HG03575 (cell line): ENCODE measurements around the gene VPS18.

Source experiments
- ATAC-seq: cut with Tn5 transposase; IDR thresholded peaks from one replicate; pipeline ENCODE4 v1.9.1; 2021; ENCODE audit not compliant: unreplicated experiment, insufficient number of reproducible peaks, low FRiP score; ENCODE audit errors: extremely low read depth

Gene VPS18

DNA sequence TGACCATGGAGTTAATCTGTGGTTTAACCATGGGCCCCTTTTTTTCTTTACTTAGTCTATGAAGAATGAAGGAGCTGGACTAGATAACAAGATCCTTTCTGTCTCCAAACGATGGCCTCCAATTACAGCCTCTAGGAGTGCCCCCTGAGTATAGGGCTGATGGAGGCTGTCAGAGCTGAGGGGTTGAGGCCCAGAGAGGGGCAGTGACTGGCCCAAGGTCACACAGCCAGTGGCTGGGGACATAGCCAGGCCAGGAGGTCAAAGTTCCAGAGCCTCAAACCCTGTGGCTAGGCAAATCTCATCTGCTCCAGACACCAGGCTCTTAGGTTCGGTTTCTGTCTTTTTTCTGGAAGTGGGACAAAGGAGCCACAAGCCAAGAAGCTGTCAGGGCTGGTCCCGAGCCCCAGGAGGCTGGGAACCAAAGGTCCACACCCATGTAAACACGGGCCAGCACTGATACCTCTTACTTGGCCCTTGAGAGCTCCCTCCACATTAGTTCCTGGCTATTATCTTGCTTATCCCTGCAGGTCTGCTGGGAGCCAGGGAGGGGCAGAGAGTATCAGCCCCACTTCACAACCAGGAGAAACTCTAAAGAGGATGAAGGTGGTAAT lies 30.5 kb upstream of the VPS18 start:
- no peak for ATAC-seq

DNA sequence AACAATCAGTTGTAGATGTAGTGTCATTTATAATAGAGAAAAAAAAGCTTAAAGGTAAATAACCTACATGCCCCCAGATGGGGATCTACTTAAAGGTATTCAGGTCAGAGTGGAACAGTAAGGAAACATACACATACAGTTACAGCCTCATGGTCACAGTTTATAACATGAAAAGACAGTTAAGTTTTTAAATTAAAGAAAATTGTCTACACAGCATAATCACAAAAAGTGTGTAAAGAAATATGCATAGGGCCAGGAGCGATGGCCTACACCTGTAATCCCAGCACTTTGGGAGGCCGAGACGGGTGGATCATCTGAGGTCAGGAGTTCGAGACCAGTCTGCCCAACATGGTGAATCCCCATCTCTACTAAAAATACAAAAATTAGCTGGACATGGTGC lies 27.1 kb upstream of the VPS18 start:
- no peak for ATAC-seq

DNA sequence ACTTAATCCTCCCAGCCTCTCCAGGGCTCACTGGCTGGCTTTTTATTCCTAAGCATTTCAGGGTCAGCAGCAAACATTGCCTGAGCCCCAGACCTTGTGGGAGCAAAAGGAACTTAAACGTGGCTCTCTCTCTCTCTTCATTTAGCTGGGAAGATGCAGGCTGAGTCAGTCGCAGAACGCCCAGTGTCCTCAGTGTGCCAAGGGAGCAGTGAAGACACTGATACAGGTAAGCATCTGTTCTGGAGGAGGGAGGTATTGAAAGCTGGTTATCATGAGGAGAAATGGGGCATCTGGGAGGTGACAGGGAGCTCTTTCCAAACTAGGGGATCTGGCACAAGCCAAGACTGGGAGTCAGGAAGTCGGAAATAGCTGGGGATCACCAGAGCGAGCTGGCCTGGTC lies 24.6 kb upstream of the VPS18 start:
- ATAC-seq, result no peak

DNA sequence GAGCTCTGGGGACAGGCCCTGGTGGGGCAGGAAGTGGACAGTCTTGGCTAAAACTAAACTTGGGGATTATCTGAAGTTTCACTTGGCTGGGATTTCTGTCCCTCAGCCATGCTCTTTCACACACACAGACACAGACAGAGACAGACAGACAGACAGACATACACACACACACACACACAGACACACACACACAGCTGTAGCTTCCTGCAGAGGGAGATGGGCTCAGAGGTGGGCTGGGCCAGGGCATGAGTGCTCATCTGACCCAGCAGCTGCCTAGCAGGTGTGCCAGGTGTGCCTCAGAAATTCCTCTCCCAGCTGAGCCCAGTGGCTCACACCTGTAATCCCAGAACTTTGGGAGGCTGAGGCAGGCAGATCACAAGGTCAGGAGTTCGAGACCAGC lies 23.5 kb upstream of the VPS18 start:
- no peak for ATAC-seq

DNA sequence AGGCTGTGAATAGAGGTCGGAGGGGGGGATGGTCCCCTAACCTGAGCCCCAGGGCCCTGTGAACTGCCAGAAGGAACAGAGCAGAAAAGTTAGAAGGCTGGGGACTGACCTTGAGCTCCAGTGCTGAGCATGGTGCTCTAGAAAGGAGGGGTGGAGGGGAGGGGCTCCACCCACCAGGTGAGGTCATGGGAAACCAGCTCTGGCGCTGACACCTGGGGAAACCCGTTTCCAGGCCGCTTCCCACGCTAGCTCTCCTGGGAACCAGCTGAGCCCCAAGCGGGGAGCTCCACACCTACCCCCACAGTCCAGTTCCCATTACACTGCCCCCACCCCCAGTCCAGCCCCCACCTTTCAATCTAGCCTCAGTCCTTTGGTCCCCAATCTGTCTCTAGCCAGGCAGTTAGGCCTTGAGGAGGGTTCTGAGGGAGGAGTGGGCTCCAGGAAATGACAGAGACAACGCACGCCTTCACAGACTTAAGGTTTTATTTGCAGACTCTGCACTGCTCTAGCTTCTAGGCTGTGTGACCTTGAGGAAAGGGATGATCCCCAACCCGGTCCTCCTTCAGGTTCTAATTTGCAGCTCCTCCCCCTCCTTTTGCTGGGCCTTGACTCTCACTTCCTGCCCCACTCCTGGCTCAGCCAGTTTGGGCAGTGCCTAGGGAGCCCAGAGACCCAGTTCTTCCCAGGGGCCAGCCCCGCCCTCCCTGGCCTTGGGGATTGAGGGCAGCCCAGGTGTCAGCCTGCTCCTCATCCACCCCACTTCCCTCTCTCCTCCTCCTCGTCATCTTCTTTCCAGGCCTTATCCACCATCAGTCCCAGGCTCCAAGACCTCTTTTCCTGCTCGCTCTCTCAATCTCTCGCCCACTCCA lies 22.3 kb upstream of the VPS18 start:
- ATAC-seq, result no peak

DNA sequence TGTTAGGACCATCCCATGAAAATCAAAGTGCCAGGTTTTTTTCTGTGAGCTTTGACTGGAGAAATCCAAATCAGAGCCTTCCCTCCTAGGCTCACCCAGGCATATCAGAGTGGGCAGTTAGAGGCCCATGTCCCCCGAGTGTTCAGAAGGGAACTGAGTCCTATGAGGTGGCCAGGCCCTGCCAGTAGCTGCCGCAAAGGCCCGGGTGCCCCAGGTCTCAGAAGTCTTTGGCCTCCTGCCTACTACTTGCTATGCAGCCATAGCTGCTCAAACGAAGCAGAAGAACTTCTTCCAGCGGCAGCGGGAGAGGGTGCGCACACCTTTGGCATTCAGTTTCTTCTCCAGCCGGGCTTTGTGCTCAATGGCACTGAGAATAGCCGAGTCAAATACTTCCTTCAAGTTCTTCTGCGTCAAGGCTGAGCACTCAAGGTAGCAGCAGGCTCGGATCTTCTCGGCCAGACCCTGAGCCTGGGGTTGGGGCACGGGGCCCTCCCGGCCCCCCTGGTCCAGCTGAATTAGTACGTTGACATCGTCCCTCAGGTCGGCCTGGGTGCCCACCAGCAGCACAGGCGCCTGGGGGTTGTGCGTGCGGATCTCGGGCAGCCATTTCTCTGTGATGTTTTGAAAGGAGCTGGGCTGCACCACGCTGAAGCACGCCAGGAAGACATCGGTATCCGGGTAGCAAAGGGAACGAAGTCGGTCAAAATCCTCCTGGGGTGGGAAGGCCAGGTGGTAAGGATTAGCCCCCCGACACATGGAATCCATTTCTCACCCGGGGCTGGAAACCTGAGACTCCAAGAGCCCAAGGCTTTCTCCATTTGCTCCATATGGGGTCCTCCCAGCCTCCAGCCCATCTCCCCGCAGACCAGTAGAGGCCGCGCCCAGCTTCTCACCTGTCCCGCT lies 21.2 kb upstream of the VPS18 start:
- ATAC-seq, result no peak

DNA sequence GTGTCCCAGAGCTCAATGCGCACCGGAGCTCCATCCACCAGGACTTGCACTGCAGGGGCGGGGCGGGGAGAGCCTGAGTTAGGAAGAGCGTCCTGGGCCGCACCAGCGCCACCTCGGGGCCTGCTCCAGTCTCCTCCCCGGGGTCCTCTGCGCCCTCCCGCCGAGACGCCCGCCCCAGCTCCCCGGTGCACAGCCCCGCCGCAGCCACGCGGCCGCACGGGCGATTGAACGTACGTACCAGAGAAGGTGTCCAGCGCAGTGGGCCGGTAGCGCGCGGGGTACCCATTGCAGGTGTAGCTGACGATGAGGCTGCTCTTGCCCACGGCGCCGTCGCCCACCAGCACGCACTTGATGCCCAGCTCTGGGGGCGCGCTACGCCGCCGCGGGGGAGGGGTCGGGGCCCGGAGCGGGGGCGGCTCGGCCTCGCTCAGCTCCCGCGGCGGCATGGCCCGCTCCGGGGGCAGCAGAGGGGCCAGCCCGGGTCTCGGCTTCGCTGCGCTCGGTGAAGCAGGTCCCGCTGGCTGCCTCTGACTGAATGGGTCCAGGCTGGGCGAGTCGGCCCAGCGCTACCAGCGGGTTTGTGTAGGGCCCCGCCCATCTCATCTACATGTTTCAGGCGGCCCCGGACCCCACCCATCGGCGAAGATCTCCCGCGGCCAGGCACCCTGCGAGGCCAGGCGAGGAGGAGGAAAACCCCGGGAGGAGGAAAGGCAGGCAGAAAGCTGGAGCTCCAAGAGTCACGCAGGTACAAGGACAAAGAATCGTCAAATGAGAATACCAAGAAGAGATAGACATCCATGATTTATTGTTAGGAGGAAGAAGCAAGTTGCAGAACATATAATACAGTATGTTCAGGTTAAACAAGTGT lies 20.3 kb upstream of the VPS18 start, which contains the start of gene RHOV:
Gene RHOV (minus strand): TSS at position 541 of the 868 bp plus-strand sequence. CDS start 95 bp downstream, at position 446.
- ATAC-seq, result no peak

DNA sequence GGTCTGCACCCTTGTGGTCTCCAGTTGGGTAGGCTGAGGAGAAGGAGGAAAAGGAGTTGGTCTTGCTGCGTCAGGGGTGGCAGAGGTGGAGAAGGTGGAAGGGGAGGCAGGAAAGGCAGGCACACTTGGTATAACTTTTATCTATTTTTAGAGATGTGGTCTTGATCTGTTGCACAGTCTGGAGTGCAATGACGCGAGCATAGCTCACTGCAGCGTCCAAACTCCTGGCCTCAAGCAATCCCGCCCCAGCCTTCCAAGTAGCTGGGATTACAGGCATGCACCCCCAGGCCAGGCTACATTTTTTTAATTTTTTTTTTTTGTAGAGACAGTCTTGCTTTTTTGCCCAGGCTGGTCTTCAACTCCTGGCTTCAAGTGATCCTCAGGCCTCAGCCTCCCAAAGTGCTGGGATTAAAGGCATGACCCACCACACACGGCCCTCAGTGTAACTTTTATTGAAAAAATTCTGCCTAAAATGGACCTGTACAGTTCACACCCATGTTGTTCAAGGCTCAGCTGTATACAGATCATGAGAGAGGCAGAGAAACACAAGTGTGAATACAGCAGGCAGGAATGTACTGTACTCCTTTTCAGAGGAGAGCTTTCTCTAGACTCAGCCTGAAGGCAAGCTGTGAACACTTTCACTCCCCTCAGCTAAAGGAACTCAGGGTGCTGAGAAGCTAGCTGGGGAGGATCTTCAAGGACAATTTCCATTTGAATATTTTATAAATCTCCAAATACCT lies 18.1 kb upstream of the VPS18 start:
- no peak for ATAC-seq

DNA sequence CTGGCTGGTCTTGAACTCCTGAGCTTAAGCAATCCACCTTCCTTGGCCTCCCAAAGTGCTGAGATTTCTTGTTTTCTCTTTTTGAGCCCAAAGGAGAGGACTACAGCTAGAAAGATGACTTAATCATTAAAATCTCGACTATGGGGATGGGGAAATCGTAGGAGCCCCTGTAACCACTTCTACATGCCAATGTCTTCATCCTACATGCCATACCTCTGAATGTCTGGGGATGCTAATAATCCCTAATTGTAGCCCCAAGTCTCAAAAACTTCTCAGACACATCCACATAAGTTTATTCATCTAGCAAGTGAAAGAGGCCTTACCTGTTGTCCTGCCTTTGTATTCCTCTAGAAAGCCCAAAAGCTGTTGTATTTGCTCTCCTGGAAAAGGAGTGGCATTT lies 16.6 kb upstream of the VPS18 start:
- no peak for ATAC-seq

DNA sequence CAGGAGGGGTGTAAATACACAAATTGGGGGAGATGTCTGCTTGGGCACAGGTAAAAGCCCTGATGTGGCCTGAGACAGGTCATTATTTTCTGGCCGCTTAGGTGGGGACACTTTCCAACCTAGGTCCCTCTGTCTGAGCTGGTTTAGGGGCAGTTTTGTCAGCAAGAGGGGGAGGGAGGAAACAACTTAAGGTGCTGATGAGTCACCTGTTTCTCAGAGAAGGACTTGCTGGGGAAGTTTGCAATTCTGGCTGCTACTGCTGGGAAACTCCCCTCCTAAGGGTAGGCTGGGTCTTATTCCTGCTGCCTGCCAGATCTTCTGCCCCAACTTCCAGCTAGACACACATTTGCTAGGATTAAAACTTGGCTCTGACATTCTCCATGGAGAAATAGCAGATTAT lies 15.5 kb upstream of the VPS18 start:
- no peak for ATAC-seq

DNA sequence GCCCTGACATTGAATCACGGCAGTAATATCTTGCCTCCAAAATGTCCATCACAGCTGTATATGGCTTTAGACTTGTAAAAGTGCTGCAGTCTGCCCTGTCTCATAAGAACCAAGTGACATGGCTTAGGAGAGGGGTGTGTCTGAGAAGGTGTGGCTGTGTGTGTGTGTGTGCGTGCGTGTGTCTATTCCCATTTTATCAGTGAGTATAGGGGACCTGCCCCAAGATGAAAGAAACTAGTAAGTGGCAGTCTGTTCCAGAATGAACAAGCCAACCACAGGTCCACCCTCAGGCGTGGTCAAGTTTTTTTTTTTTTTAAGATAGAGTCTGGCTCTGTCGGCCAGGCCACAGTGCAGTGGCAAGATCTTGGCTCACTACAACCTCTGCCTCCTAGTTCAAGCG lies 14.6 kb upstream of the VPS18 start:
- ATAC-seq, result no peak

DNA sequence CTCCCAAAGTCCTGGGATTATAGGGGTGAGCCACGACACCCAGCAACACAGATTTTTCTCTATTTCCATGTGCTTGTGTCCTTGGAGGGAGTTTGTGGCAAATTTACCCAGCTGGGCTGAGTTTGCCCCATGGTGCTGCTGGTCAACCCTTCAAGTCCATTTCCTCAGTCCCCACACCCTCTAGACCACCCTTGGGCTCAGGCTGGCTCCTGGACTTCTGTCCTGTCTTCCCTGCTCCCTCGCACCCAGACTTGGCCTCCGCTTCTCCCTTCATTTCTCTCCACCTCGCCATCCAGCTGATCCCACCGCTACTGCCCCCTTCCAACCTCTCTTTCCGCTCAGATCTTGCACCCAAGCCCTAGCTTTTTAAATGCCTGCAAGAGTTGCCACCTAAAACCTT lies 12.9 kb upstream of the VPS18 start:
- ATAC-seq, result no peak

DNA sequence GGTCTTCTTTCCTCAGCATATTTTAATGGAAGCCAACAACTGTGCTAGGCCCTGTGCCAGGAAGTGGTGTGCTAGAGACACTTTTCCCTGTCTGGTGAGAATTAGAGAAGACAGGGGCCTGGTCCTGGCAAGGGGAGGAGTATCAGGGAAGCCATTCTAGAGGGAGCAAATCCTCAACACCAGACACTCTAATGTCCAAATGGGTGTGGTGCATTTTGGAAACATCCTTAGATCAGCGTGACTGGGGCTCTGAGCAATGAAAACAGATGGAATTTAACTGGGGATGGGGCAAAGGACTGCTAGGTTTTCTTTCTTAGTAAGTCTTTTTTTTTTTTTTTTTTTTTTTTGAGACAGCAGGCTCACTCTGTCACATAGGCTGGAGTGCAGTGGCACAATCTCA lies 7.7 kb upstream of the VPS18 start:
- no peak for ATAC-seq

DNA sequence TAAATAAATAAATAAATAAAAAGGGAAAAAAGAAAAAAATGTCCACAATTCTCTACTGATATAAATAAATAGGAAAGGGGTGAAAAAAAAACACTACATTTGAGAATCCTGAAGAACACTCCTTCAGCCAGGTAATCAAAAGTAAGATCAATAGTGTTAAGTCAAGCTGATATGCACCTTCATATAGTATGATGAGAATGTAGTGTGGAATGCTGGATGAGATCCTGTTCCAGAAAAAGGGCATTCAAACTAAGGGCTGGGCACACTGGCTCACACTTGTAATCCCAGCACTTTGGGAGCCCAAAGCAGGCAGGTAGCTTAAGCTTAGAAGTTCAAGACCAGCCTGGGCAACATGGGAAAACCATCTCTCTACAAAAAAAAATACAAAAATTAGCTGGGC lies 5.1 kb upstream of the VPS18 start:
- no peak for ATAC-seq

DNA sequence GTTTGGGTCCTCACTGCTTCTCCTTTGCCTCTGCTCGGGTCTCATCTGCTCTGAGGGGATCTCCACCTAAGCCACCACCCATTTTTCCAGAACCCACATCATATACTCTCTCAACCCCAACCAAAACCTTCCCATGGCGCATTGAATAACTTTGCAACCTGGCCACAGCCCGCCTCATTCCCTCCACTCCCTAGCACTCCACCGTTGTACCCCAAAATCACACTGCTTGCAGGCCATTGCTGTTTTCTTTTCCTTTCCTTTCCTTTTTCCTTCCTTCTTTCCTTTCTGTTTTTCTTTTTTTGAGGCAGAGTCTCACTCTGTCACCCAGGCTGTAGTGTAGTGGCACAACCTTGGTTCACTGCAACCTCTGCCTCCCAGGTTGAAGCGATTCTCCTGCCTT lies 3.1 kb upstream of the VPS18 start:
- no peak for ATAC-seq

DNA sequence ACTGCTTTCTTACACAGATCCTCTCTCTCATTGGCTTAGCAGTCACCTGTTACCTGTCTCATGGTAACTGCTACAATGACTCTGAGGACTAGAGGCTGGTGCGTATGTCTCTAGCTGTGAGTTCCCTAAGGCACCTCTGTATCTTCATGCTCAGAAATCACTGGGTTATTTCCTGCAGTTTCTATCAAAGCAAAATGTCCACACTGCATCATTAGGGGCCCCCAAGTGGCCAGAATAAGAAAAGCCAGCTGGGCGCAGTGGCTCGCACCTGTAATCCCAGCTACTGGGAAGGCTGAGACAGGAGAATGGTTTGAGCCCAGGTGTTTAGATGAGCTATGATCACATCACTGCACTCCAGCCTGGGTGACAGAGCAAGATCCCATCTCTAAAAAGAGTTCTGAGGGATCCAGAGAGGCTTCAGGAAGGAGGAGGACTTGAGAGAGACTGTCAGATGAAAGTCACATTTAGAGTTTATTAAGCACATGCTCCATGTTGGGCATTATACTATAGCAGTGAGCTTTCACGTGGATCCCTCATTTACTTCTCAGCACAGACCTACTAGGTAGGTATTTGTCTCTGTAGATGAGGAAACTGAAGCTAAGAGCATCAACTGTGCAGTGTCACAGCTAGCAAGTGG lies 2.3 kb upstream of the VPS18 start:
- no peak for ATAC-seq

DNA sequence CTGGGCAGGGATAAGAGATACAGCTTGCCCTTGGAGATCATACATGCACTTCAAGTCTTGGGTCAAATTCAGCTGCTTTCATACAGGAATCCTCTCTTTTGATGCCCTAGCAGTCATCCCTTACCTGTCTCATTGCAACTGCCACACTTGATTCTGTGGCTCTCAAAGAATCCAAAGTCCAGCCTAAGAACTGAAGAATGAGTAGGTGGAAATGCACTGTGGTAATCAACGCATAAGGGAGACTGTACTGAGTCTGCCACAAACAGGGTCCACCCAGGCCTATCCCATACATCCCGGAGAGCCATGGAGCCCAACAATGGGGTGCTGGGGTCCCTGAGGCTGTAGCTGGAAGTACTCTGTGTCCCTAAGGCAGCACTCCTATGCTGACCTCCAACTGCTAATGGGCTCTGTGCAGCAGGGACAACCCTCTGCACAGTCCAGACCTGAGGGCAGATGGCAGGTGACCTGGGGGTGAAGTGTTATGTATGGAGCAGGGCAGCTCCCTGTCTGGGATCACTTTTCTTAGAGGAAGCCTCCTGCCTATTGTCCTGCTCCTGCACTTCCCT lies 1.7 kb upstream of the VPS18 start:
- ATAC-seq, result no peak
